GM15510 (cell line): ENCODE data around the gene CALHM3.

ENCODE experiments used
- POLR2A ChIP-seq: IDR thresholded peaks from 3 replicates; pipeline ENCODE4 v1.6.1; 2011; ENCODE audit warnings: borderline replicate concordance; ENCODE audit not compliant: insufficient read length; ENCODE audit errors: extremely low read depth

Gene CALHM3

DNA sequence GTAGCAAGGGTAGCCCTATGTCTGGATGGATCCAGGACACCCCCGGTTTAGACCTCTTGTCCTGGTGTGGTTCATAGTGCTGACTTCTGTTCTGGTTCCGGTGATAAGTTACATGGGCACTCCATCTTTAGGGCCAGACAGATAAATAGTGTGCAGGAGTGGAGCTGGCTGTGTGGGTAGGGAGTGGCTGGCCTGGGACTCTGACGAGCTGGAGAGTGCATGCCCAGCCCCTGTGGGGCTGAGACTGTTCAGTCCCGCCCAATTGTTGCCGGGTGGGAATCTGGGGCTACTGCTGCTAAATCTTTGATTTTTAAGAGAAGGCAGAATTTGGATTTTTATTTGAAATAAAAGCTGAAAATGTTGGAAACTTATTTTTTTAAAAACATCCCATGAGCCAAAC, 55.3 kb downstream of the CALHM3 start:
- no peak for TF ChIP-seq POLR2A
